Left lobe of liver (tissue), 2 donors: ENCODE measurements around the gene COL24A1. TPM values are rescaled to one million over a fixed set of nuclear protein-coding genes. Genes with fewer than 3 reads are reported as not detected.

Experiments used
- ATAC-seq: fragments of 200-7000 bp; cut with Tn5 transposase; one replicate; pipeline ENCODE4 v1.9.1; 2020; ENCODE audit warnings: mild to moderate bottlenecking, moderate library complexity
- DNase-seq: peaks from one replicate; pipeline ENCODE4 v3.0.0-alpha.2; 2020; ENCODE audit warnings: low spot score
- total RNA-seq: library from RNA; stranded (reverse); gene quantifications from one replicate; pipeline ENCODE4 v1.2.1, GENCODE V29; 2021
- donor health status: DM: no; HTN: no; CAD: no; lungs with moderate emphysema.
- donor health status: DM: no; HTN: yes; CAD: no.

Gene COL24A1
- not detected for total RNA-seq

DNA sequence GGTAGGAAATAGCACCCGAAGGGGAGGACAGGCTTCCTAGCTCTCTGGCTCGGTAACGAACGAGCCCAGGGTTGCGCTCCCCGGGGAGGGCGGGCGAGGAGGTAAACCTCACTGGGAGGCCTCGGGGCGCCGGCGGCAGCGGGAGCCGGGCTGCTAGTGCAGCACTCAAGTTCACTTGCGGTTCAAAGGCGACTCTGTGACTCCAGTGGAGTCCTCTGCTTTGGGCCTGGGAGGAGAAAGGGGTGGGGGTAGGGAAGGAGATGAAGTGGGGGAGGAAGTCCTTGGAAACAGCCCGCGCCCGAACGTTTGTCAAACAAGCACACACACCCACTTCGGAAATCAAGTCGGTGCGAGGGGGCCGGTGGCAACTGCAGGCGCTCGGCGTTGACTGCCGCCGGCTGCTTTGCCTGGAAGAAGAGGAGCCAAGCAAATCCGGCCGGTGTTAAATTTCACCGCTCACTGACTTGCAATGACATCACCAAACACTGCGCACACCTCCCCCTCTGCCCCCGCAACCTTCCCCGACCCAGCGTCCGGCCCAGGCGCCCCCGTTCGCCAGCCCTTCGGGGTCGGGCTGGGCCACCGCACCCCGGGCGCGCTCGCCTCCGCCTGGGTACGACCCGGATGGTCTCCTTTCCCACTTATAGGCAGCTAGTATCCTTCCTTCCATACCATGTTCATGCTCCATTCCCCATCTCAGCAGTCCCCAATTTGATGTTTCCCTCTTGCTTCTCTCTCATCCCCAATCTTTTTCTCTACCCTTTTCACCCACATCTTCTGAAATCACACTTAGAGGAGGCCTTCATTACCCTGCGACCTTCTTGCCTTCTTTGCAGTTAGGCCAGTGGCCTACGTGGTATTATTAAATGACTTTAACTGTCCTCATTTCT is at the start of gene COL24A1:
COL24A1 (minus strand) TSS at position 207 of the 890 bp plus-strand sequence. CDS start 376 bp downstream, outside the sequence.
- DNase-seq = peak; percentile 43
- ATAC-seq = peak; percentile 35

DNA sequence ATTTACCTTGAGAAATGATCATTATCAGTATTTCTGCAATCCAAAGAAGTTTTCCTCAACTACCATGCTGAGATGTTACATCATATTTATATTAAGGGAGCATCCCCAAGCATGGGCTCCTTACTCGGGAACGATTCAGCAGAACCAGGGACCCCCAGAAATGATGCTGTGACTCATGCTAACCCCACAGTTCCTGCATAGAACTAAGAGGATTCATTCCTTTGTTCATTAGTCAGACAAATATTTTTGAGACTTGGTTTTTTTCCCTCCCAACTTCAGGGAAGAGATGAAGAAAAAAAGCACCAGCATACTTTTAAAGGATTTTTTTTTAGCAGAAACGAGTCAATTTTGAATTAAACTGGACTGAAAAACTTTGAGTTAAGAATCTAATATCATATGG is 49.2 kb upstream of the COL24A1 start:
- no peak for DNase-seq
- ATAC-seq = no peak

DNA sequence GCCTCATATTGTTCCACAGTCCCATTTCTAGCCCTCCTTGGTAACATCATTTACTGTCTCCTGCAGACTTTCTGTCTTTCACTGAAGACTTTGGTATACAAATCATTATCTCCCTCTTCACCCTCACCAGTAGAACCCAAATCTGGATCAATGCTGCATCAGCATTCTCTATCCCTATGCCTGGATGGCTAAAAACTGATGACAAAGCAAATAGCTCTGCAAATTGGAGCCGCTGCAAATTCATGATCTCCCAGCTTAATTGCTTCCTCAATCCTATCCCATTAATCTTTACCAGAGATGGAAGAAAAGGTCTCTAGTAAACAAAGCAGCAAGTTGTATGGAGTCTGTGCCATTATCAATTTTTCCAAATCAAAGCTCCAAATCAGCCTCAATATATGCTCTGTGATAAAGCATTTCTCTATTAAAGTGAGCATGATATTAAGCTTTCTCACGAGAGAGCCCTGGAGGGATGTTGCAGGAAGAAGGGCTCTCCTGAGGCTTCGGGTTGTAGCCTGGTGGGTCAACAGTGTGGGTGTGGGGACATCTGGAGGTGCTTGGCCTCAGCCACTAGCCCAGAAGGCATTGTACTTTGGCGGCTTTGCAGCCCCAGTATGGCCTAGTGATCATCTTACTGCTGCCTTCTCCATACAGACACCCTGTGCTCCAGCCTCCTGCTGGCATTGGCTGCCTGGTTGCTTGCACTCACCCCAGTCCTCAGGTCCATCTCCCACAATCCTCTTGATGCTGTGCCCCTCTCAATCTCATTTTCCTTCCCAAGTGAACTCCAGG is 46.2 kb upstream of the COL24A1 start:
- ATAC-seq (no peak), DNase-seq (no peak)

DNA sequence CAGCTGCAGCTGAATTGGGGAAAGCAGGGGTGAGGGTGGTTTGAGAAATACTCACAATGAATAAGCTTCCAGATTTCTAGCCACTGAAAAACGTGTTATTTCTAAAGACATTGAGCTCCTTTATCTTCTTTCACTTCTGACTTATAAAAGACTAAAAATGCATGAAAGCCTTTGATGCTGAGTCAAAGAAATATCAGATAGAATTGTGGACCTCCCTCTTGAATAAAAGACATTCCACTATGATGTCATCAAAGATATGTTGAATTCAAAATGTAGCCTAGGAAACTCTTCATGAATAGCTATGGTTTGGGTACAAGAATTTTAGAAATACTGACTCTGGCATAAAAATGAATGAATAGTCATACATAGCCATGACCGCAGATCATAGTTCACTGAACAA is 44.7 kb upstream of the COL24A1 start:
- ATAC-seq = no peak
- DNase-seq = no peak

GRCh38 chr1:86200901-86201300 is 44.3 kb upstream of the COL24A1 start:
- ATAC-seq = no peak

GRCh38 chr1:86197206-86197855 is 40.8 kb upstream of the COL24A1 start:
- no peak for ATAC-seq
- DNase-seq = no peak

More at GRCh38 chr1:86200901-86201300, 44.3 kb upstream of the COL24A1 start:
- no peak for DNase-seq

DNA sequence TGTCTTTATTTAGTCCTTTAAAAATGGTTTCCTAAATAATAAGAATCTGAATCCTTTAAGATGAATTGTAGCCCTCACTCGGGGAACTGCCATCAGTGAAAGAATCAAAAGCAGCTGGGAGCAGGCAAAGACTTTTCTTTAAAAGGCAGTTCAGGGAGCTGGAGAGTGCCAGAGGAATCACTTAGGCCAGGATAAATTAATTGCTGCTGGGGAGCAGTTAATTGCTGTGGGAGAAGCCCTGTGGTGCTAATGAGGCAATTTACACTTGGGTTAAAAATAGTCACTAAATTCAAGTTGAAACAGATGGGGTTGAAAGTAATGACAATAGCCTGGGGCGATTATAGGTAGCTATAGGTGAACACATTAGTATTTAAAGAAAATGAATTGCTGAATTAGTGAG is 38.7 kb upstream of the COL24A1 start:
- ATAC-seq = no peak
- DNase-seq = no peak

GRCh38 chr1:86194491-86195034 is 38.0 kb upstream of the COL24A1 start:
- no peak for ATAC-seq
- DNase-seq = no peak

DNA sequence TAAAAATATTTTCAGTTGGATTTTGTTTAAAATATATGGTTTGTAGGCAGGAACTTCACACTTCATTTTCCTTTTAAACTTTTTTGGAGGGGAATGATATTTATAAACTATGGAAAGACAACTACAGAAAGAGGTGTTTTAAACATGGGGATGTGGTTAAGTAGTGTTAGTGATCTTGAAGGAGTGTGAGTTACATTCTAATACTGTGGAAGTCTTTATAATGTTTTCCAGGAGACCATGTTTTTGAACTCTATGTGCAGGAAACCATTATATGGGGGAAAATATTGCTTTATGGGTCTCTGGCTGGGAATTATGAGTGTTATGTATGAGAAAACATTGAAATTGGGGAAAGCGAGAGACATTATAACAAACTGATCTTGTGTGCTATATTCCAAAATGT is 35.8 kb upstream of the COL24A1 start:
- DNase-seq (no peak), ATAC-seq (no peak)

GRCh38 chr1:86191958-86192357 is 35.4 kb upstream of the COL24A1 start:
- ATAC-seq = no peak

DNA sequence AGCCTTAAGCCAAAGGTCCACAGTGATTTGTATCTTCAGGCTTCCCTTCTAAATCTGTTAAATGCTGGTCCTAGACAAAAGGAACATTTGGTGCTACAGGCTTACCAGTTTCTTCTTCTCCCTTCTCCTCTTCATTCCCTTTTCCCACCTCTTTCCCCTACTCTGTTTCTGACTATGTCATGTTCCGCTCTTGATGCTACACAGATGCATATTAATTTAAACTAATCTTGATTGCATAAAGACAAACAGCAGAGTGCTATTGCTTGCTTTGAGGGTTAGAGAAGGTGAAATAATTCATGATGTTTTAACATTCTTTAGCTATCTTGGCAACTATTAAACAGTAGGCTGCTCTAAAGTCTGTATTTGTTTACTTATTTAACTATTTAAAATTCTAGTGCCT is 34.3 kb upstream of the COL24A1 start:
- DNase-seq (no peak), ATAC-seq (no peak)

More at GRCh38 chr1:86191958-86192357, 35.4 kb upstream of the COL24A1 start:
- DNase-seq = no peak

DNA sequence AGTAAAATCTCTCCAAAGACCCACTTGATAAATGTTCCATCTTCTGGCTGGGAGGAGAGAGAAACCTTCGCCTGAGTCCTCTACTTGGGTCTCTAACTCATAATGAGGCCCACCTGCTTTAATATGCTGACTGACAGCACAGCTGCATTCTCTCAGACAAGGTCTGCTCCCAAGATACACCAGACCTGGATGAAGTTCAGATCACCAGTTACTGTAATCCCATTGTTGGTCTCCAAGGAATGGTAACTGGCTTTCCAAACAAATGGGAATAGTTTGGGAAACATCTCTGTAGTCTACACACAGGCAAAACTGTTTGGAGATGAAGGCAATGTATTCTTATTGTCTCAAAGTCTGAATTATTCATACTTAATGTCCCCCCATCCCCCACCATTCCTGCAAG is 27.9 kb upstream of the COL24A1 start:
- DNase-seq (no peak), ATAC-seq (no peak)

DNA sequence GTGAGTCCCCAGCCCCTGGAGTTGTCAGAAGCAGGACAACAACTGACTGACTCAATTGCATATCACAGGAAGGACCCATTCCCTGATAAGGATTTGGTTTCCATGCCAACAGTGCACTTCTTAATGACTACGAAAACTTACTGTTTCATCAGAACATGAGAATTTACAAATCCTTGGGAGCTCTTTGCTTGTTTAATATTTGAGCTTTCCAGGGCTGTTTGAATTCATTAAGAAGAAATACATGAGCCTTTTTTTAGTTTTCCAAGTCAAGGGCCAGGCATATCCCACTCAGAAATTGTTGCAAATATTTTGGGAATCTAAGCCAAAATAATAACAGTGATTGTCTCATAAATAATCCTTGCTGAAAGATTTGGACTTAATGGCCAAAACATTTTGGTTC is 27.2 kb upstream of the COL24A1 start:
- no peak for ATAC-seq
- no peak for DNase-seq

DNA sequence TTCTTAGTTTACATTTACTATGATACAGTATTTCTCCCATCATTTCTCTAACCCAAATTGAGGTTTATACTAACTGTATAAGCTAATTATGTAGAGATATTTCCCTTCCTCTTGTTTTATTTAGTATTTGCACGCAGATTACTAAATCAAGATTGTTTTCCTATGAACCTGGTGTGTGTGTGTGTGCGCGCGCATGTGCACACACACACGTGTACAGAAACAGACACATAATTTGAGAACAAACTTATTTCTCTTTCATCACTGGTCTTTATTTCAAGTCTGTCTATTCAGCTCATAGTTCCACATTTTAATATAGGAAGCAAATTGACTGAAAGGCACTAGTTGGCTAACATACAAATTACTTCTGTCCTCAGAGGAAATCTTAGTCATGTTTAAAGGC is 19.7 kb upstream of the COL24A1 start:
- DNase-seq (no peak), ATAC-seq (no peak)

DNA sequence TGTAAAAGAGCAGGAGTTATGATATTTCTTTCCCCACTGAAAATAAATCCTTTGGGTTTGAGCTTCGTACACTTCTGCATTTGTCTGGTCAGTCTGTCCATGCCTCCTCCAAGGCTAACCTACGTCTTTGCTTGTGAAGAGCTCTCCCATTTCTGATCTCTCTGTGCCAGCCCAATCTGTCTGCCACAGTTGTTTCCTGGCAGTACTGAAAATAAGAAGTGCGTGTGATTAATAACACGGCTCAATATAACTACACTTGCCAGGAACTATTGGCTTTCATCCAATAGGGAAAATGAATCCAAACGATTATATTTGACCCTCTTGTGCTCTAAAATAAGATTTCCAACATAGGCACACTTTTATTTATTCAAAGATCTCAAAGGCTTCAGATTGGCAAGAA is 19.2 kb upstream of the COL24A1 start:
- no peak for ATAC-seq
- DNase-seq = no peak

GRCh38 chr1:86169625-86170024 is 13.1 kb upstream of the COL24A1 start:
- DNase-seq = no peak
- no peak for ATAC-seq

DNA sequence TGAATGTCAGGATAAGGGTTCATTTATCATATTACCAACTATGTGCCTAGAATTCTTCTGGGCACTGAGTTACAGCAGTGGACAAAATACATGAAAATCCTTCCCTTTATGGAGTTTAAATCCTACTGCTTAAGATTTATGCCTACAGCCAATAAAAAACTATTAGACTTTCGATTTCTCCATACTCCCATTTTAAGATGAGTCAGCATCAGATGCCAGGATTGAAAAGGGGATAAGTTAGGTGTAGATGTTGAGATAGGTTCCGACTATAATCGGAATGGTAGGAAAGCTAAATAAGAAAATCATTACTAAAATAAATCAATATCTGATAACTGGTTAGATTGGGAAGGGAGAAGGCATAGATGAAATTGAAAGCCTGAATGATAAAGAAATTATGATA is 3.2 kb upstream of the COL24A1 start:
- ATAC-seq = no peak

DNA sequence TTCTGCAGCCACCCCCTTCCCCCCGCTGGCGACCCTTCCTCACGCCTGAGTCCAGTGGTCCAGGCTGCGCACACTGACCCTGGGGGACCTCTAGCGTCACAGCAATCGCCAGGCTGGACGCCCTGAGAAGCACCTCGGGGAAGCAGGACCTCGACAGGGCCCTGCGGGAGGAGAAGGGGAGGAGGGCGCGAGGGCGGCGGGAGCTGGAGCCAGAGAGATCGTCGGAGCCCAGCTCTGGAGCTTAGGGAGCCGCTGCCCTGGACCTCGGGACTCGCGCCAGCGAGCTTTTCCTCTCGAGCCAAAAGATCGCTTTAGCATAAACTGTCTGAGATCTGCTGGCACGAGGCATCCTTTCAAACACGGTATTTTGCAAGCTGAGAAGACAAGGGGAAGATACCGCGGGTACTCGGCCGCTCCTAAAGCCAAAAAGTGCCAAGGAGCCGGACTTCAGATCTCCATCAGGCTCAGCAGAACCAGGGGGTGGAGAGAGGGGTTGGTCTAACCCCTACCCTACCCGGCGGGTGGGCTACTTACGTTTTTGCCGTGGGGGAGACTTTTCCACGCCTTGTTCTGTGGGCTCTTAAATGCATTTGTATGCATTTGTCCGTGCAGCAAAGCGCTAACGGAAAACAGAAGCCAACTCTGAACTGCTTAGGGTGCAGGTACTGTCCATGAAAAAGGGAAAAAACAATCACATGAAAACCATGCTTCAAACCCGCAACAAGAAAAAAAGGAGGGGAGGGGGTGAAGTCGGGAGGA is 586 bp downstream of the COL24A1 start:
- ATAC-seq (peak; percentile 23), DNase-seq (peak; percentile 44)

More for the DNA sequence above, 3.2 kb upstream of the COL24A1 start:
- no peak for DNase-seq

- ATAC-seq (peak; percentile 23), DNase-seq (no peak)
Measured at GRCh38 chr1:86155051-86155806, 1.3 kb downstream of the COL24A1 start.
